ENCODE results near the gene BRAT1.

BRAT1 gene

DNA sequence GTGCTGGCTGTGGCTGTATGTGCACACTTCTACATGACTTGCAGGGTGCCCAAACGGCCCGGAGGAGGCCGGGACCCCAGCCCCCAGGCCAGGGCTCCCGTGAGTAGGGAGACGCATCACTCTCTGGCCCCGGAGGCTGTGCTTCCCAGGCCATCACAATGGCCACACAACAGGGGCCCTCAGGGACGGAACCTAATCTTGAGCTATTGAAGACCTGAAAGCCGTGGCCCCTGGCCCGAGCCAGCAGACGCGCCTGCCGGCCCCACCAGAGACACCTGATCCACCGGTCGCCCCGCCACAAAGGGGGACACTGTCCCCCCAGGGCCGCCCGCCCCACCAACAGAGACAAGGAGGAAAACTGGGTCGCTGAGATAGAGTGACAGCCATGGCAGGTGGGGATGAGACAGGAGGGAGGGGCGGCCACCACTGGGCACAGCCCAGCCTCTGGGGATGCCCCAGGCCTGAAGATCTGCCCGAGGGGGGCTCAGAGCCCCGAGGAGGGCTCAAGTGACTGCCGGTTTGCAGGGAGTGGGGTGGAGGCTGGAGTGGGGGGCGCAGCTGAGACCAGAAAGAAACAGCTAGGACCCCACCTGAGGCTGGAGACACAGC, 45.9 kb downstream of the BRAT1 start:
- DNase-seq, result no peak

DNA sequence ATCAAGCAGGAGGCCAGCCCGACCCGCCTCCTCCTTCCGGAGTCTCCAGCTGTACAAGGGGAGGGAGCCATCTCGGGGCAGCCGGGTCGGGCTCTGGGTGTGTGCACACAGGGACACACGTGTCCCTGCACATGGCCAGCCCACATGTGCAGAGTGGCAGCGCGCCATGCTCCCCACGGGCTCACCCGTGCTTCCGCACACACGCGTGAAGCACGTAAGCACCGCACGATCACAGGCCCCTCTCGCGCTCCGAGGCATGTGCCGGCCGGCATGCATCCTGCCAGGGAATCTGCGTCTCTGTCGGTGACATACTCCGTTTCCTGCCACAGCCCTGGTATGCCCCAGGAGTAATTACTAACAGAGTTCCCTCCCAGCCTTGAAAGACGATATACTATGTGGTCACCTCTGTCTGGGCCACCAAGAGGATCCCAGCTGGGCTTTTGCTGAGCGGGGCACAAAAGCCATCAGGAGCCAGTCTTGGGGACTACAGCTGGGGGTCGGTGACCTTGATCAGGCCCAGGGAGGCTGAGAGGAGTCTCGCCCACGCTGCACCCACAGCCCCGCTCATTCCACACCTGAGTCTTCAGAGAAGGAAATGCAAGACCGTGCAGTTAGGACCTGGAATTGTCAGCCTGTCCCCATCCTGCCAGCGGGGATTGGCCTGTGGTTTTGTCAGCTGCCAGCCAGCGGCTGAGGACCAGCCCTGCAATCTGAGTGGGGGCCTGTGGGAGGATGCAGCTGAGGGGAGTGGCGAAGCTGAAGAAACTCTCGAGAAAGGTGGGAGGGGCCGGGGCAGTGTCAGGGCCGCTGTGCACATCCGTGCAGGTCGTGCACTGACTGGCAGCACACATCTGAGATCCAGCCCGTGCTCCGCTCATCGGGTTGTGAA, 46.8 kb downstream of the BRAT1 start:
- DNase-seq, result peak; percentile 96

- DNase-seq, result no peak
Observed at GRCh38 chr7:2507917-2508306, 47.4 kb downstream of the BRAT1 start.

DNA sequence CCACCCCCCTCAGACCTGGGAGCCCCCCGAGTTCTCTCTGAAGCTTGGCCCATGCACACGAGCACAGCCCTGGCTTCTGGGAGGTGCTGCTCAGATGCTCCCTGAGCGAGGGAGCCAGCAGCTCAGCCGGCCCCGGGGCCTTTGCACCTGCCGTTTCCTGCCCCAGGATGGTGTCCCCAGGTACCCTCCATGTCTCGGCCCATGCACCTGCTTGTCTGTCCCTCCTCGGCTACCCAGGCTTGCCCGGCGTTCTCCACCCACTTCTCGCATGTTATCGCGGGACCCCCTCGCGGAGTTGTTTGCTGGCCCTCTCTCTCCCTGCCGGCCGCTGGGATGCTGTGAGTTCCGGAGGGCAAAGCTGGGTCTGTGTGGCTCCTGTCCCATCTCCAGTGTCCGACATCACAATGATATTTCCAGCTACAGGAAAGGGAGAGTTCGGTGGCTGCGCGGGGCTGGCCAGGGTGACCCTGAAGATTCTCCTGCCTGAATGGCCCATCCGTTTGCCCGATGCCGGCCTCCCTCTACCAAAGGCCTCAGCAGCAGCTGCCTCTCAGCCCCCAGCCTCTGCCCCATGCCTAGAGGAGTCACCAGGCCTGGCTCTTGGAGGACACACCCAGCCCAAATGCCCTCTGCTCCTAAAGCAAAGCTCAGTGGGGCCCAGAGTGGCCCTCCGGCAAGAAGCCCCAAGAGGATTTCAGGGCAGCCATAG, 48.0 kb downstream of the BRAT1 start:
- DNase-seq, result no peak

DNA sequence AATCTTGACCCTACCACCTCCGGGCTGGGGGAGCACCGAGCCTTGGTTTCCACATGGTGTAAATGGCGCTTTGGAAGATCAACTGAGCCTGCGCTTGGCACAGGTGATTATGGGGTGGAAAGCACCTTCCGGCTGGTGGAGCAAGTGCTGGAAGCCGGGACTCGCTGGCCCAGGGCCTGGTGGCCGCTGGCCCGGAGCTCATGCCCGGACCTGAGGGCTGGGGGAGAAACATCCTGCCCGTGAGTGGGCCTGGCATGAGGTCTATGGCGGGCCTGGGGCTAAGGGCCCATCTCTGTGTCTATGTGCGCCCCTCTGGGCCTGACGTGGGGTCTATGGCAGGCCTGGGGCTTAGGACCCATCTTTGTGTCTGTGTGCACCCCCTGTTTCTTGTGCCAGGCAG, 49.9 kb downstream of the BRAT1 start:
- DNase-seq, result no peak

- DNase-seq, result no peak
Observed at GRCh38 chr7:2504889-2505375, 50.4 kb downstream of the BRAT1 start.

DNA sequence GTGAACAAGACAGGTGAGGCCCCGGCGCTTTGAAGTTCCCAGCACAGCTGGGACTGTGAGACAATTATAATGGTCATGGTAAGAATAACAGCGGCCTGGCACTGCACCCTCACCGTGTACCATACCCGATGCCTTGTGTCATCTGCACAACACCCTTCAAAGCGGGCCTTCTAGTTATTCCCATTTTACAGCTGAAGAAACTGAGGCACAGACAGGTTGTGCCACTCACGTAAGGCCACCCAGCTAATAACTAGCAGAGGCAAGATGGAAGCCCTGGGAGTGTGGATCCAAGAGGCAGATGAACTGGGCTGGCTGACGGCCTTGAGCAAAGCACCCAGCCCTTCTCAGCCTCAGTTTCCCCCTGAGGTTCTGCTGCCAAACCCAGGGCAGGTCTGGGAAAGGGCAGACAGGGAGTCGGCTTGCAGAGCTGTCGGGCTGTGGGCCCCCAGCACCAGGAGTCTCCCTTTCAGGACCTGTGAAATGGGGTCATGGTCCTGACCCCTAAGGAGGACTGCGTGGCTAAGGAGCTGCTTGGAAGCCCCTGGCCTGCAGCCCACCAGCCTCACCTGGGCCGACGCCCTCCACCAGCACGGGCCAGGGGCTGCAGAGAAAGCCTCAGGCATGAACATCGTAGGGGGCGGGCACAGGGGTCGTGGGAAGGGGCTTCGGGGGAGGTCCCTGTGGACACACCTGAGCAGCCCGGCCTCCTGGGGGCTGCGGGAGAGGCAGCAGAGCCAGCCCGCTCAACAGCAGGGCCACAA, 51.0 kb downstream of the BRAT1 start:
- DNase-seq, result no peak

DNA sequence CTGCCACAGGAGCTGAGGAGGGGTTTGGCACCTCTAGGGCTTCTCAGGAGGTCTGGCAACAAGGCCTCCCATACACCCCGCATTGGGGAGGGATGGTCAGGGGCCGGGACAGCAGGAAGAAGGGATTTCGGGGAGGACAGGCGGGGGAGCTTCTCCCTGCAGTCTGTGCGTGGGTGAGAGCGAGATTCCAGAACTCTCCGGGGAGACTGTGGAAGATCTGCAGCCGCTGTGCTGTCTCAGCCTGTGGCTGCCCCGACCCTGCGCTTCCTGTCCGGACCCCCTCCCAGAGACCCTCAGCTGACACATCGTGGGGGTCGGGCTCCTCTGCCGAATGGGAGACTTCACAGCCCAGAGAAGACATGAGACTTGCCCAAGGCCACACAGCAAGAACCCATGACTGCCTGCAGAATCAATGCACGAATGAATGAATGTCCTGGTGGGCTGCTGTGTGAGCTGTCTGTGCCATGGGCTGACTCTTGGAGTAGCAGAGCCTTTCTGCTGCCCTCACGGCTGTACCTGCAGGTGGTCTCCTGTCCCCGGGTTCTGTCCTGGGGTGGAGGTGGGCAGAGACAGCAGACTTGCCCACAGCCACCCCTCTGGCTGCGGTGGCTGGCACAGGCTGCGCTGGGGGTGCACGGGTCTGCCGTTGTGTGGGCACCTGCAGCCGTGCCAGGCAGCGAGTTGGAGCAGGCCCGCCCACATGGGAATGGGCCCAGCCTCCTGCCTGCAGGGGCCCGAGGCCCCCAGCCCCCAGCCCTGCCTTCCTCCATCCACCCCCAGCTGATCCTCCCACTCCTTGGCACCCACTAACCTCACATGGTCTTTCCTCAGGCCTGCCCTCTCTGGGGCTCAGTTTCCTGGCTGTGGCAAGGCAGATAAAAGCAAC, 52.0 kb downstream of the BRAT1 start:
- DNase-seq, result no peak

- no peak for DNase-seq
Observed at GRCh38 chr7:2502647-2502966, 52.7 kb downstream of the BRAT1 start.

DNA sequence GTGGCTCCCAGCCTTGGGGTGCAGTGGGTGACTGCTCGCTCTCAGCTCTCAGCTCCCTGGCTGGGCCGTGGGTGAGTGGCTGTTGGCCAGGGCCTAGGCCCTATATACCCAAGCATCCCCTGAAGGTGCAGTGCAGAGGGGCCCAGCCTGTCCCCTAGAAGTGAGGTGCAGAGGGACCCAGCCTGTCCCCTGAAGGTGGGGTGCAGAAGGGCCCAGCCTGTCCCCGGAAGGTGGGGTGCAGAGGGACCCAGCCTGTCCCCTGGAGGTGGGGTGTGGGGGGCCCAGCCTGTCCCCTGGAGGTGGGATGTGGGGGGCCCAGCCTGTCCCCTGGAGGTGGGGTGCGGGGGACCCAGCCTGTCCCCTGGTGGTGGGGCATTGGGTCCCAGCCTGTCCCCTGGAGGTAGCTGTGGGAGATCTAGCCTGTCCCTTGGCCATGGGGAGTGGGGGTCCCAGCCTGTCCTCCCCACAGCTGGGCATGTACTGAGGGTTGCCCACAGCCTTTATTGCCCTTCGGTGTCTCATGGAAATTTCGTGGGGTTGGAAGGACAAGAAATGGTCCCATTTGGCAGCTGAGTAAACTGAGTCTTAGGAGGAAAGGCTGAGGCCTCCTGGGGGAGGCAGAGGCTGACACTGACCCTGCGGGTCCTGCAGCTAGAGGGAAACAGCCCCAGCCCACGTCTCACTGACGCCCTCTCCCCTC, 53.2 kb downstream of the BRAT1 start:
- no peak for DNase-seq

- no peak for DNase-seq
Observed at GRCh38 chr7:2500701-2501100, 54.6 kb downstream of the BRAT1 start.

DNA sequence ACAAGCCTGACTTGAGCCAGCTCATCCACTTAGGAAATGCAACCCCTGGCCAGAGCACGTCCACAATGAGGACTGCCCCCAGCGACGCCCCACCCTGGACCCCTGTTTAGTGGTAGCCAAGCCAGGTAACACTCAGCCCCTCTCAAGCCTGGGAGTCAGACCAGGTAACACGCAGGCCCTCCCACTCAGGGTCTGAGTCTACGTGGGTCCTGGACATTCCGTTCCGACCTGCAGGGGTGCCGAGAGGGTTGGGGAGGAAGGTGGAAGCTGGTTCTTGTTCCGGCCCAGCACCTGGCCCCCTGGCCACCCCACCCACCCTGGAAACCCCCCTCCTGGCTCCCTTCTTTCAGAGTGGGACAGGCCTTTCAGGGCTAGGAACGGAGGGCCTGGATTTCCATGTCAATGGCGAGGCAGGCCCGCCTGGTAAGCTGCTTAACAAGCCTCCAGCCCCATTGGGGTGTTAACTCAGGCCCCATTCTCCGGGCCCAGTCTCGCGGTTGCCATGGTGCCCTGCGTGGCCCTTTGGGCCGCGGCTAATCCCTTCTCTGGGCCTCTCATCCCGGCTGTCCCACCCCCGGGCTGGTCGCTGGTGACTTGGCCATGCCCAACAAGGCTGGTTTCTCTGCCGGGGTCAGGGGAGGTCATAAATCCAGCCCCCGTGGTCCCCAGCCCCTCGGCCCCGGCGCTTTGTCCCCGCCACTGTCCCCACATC, 55.4 kb downstream of the BRAT1 start:
- no peak for DNase-seq

- DNase-seq, result no peak
Observed at GRCh38 chr7:2499181-2499580, 56.1 kb downstream of the BRAT1 start.

- DNase-seq, result no peak
Observed at GRCh38 chr7:2498708-2499107, 56.6 kb downstream of the BRAT1 start.

GRCh38 chr7:2497500-2498336, 57.6 kb downstream of the BRAT1 start:
- no peak for DNase-seq

- DNase-seq, result no peak
Observed at GRCh38 chr7:2497065-2497464, 58.3 kb downstream of the BRAT1 start.

DNA sequence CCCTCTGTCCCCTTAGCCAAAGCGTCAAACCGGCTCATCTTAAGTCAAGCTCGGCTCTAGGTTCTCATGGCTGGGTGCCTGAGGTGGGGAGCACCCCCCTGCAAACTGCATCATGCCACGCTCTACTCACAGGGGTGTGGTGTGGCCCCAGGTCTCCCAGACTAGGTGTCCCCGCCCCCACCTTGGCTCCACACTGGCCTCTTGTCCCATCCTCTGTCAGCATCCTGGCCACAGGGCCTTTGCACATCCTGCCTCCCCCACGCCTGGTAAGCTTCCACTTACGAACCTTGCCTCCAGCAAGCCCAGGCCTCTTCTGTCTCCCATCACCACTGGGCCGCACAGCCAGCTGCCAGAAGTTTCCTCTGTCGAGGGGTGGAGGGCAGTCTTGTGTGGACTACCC, 58.9 kb downstream of the BRAT1 start:
- no peak for DNase-seq

DNA sequence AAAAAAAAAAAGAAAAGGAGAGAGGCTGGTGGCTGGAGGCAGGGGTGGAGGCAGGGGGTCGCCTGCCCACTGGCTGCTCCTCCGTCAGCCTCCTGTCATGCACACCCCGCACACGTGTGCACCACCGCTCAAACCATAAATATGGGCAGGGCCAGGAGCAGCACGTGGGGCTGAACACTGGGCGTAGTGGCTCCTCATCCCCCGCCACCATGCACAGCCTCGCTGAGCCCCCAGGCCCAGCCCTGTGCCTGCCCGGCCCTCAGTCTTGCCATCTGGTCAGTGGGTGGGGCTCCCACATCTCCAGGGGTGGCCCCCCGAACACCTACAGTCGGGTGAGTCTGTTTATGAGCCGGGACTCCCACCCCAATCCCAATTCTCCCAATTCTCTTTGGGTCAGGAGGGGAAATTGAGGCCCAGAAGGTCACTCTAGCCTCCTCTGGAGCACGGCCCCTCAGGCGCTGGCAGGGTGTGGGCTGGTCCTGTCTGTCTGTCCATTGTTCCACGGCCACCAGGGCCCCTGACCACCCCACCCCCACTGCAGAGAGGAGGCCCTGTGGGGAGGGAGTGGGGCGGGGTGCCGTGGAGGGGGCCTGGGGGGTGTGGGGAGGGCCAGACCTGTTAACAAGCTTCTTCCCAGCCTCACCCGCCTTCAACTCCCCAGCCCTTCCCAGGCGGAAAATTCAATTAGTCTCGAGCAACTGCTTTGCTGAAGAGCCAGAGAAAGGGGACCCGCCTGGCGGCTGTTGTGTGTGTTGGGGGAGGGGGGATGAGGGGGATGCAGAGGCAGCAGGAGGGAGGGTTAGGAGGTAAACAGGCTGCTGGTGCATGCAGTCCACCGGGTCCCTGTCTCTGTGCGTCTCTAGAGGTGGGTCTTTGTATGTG, 59.7 kb downstream of the BRAT1 start:
- no peak for DNase-seq
